GM12891 (cell line): ENCODE data around the gene KCTD1.

Experiments used
- POLR2A ChIP-seq: IDR thresholded peaks from 2 replicates; pipeline ENCODE4 v1.6.1; 2011; ENCODE audit warnings: low read depth, low read length, control low read depth
- POLR2AphosphoS5 ChIP-seq: IDR thresholded peaks from 2 replicates; pipeline ENCODE4 v1.6.1; 2011; ENCODE audit warnings: low read depth, low read length, control low read depth
- POU2F2 ChIP-seq: IDR thresholded peaks from 2 replicates; pipeline ENCODE4 v1.6.1; 2011; ENCODE audit warnings: low read depth, mild to moderate bottlenecking, control low read depth, low read length, moderate library complexity

DNA sequence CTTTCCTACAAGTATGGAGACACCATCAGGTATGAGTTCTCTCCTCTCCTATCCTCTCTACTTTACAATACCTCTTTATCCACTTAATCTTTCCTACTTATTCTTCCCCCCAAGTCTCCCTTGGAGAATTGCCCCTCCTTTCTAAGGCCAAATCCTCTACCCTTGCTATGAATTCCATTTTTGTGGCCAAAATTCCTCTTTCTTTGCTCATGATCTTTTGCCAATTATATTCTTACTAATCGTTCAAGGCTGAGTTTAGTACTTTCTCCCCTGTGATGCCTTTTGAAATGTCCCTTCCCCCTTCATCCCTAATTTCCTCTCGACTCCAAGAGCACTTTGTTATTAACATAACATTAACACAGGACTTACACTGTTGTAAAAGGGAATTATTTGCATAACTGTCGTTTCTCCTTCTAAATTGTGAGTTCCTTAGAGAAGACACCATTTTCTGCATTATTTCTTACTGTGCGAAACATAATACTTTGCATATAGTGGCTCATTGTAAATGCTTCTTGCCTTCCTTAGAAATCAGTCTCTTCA is 133.4 kb downstream of the KCTD1 start:
- no peak for TF ChIP-seq POLR2A
- no peak for TF ChIP-seq POLR2AphosphoS5
- TF ChIP-seq POU2F2: no peak
